H1 (cell line): ENCODE data around the gene LIFR. TPM values are rescaled to one million over a fixed set of nuclear protein-coding genes. Genes with fewer than 3 reads are reported as not detected.
A peak's percentile ranks its signal among the peaks of the same experiment; 100 is the strongest.

Source experiments
- CTCF ChIA-PET: fragments of 300-600 bp; sonication (Branson Sonifier 250); formaldehyde crosslinking; loops from one replicate; lab custom pipeline; 2021; ENCODE audit not compliant: partially characterized antibody; lab: Charles Lee
- POLR2A ChIA-PET: fragments of 300-600 bp; sonication (Branson Sonifier 250); formaldehyde crosslinking; loops from one replicate; lab custom pipeline; 2021; ENCODE audit warnings: inconsistent platforms; ENCODE audit not compliant: partially characterized antibody; lab: Charles Lee
- DNase-seq, 2 experiments: peaks; one replicate each; pipeline versions ENCODE4 v3.0.0 to v3.0.0-alpha.2; 2010 to 2022; ENCODE audit warnings: low spot score in 2 of 2, low read depth in 1 of 2, mixed read lengths in 1 of 2
- FAIRE-seq: peaks from 2 replicates; lab custom pipeline; 2011; peaks lifted over from hg19 to GRCh38; lab: Jason Lieb, UNC
- H2AFZ ChIP-seq: 2 replicates; pipeline ENCODE4 v1.8.1; 2012; ENCODE audit warnings: low read length, inconsistent platforms
- H2AK5ac ChIP-seq: 2 replicates; pipeline ENCODE4 v1.6.1; 2013; ENCODE audit warnings: low read depth, low read length
- H2BK120ac ChIP-seq: replicated peaks from 2 replicates; pipeline ENCODE3; 2013; ENCODE audit warnings: low read depth, low read length, inconsistent platforms
- H2BK12ac ChIP-seq: 2 replicates; pipeline ENCODE4 v1.6.1; 2013; ENCODE audit warnings: low read depth, low read length
- H2BK15ac ChIP-seq: 2 replicates; pipeline ENCODE4 v1.6.1; 2013; ENCODE audit warnings: low read length
- H2BK20ac ChIP-seq: 2 replicates; pipeline ENCODE4 v1.6.1; 2013; ENCODE audit warnings: low read length
- H2BK5ac ChIP-seq: 2 replicates; pipeline ENCODE4 v1.6.1; 2013; ENCODE audit warnings: low read depth, low read length
- H3K14ac ChIP-seq: 2 replicates; pipeline ENCODE4 v1.6.1; 2013; ENCODE audit warnings: inconsistent platforms; ENCODE audit not compliant: insufficient read length
- H3K18ac ChIP-seq: 2 replicates; pipeline ENCODE4 v1.6.1; 2013; ENCODE audit warnings: low read length; ENCODE audit errors: extremely low read depth
- H3K23ac ChIP-seq: 2 replicates; pipeline ENCODE4 v1.6.1; 2013; ENCODE audit warnings: inconsistent platforms; ENCODE audit not compliant: insufficient read length
- H3K23me2 ChIP-seq: 2 replicates; pipeline ENCODE4 v1.6.1; 2013; ENCODE audit warnings: low read depth, low read length
- H3K27ac ChIP-seq: 2 replicates; pipeline ENCODE4 v1.6.1; 2011; ENCODE audit warnings: low read depth, low read length, inconsistent platforms
- H3K27me3 ChIP-seq, 4 experiments: replicated peaks in 1 of 4; 1 replicate in 1 of 4; 2 replicates in 3 of 4; pipeline versions ENCODE4 v1.6.1 to v1.8.1; 2011 to 2013; ENCODE audit warnings: low read length in 3 of 4, mild to moderate bottlenecking in 3 of 4, inconsistent platforms in 2 of 4, mixed read lengths in 2 of 4, moderate library complexity in 1 of 4; ENCODE audit not compliant: control insufficient read depth in 3 of 4, insufficient read depth in 3 of 4; ENCODE audit errors: extremely low read depth in 1 of 4
- H3K36me3 ChIP-seq, 4 experiments: 2 replicates each; pipeline versions ENCODE4 v1.6.1 to v1.8.1; 2011 to 2013; ENCODE audit warnings: mild to moderate bottlenecking in 4 of 4, low read length in 3 of 4, moderate library complexity in 2 of 4, control low read depth in 1 of 4, inconsistent platforms in 1 of 4; ENCODE audit not compliant: insufficient read depth in 4 of 4, control insufficient read depth in 2 of 4
- H3K4ac ChIP-seq: replicated peaks from 2 replicates; pipeline ENCODE3; 2013; ENCODE audit warnings: low read length, low read depth, mixed read lengths, inconsistent platforms; ENCODE audit not compliant: insufficient read length
- H3K4me1 ChIP-seq, 4 experiments: replicated peaks in 1 of 4; 1 replicate in 1 of 4; 2 replicates in 3 of 4; pipeline versions ENCODE4 v1.6.1 to v1.8.1; 2011 to 2013; ENCODE audit warnings: low read length in 3 of 4, inconsistent platforms in 2 of 4, mixed read lengths in 1 of 4; ENCODE audit not compliant: insufficient read depth in 4 of 4, control insufficient read depth in 3 of 4
- H3K4me2 ChIP-seq, 2 experiments: 2 replicates each; pipeline versions ENCODE4 v1.6.1 to v1.8.1; 2011 to 2013; ENCODE audit warnings: low read depth in 2 of 2, low read length in 2 of 2, control low read depth in 1 of 2, inconsistent platforms in 1 of 2, mild to moderate bottlenecking in 1 of 2; ENCODE audit not compliant: insufficient read depth in 1 of 2
- H3K4me3 ChIP-seq, 4 experiments: fragments of 200-600, 300-600 bp in 1 of 4; sonication (generic), shearing (Covaris generic), sonication (Bioruptor Twin) in 1 of 4; 2 replicates each; pipeline versions ENCODE4 v1.5.1 to v1.8.1; 2011 to 2016; ENCODE audit warnings: low read length in 4 of 4, low read depth in 3 of 4, control low read depth in 2 of 4, inconsistent platforms in 2 of 4, mild to moderate bottlenecking in 2 of 4, mixed read lengths in 1 of 4, moderate library complexity in 1 of 4; ENCODE audit not compliant: insufficient read depth in 2 of 4; ENCODE audit errors: extremely low read depth in 1 of 4
- H3K56ac ChIP-seq: replicated peaks from 2 replicates; pipeline ENCODE3; 2013; ENCODE audit warnings: low read depth, mild to moderate bottlenecking, mixed read lengths, low read length, inconsistent platforms; ENCODE audit not compliant: insufficient read length
- H3K79me1 ChIP-seq: 2 replicates; pipeline ENCODE4 v1.6.1; 2013; ENCODE audit warnings: low read depth, low read length, control low read depth
- H3K79me2 ChIP-seq, 2 experiments: 2 replicates each; pipeline versions ENCODE4 v1.6.1 to v1.8.1; 2012 to 2013; ENCODE audit warnings: low read length in 2 of 2, mild to moderate bottlenecking in 2 of 2, inconsistent platforms in 1 of 2; ENCODE audit not compliant: insufficient read depth in 2 of 2, control insufficient read depth in 1 of 2
- H3K9ac ChIP-seq, 4 experiments: replicated peaks in 1 of 4; 1 replicate in 1 of 4; 2 replicates in 3 of 4; pipeline versions ENCODE4 v1.6.1 to v1.8.1; 2011 to 2013; ENCODE audit warnings: low read depth in 3 of 4, low read length in 3 of 4, control low read depth in 2 of 4, mild to moderate bottlenecking in 2 of 4, moderate library complexity in 2 of 4, inconsistent platforms in 1 of 4; ENCODE audit errors: extremely low read depth in 1 of 4
- H3K9me3 ChIP-seq, 2 experiments: 2 replicates each; pipeline versions ENCODE4 v1.6.1 to v1.8.1; 2012 to 2013; ENCODE audit warnings: mild to moderate bottlenecking in 2 of 2, moderate library complexity in 2 of 2, control low read depth in 1 of 2, inconsistent platforms in 1 of 2, low read depth in 1 of 2, low read length in 1 of 2, mixed read lengths in 1 of 2; ENCODE audit not compliant: insufficient read depth in 2 of 2
- H4K20me1 ChIP-seq, 2 experiments: replicated peaks in 1 of 2; 2 replicates each; pipeline versions ENCODE3 to v1.8.1; 2011 to 2013; ENCODE audit warnings: inconsistent platforms in 2 of 2, low read length in 2 of 2, mild to moderate bottlenecking in 1 of 2; ENCODE audit not compliant: insufficient read depth in 2 of 2, control insufficient read depth in 1 of 2
- H4K5ac ChIP-seq: 2 replicates; pipeline ENCODE4 v1.6.1; 2013; ENCODE audit warnings: low read length, low read depth, mixed read lengths, inconsistent platforms; ENCODE audit not compliant: insufficient read length
- H4K8ac ChIP-seq: 2 replicates; pipeline ENCODE4 v1.8.0; 2013; ENCODE audit warnings: mild to moderate bottlenecking, moderate library complexity, low read length, inconsistent platforms; ENCODE audit not compliant: insufficient read depth; ENCODE audit errors: extremely low read depth
- H4K91ac ChIP-seq: replicated peaks from 2 replicates; pipeline ENCODE3; 2013; ENCODE audit warnings: low read length, mixed read lengths, inconsistent platforms; ENCODE audit not compliant: insufficient read length
- BACH1 ChIP-seq: IDR thresholded peaks from 2 replicates; pipeline ENCODE4 v1.6.1; 2012; ENCODE audit warnings: low read length, improper control_type of control experiment
- BCL11A ChIP-seq, 2 experiments: IDR thresholded peaks; one replicate each; pipeline ENCODE4 v1.6.1; 2011; ENCODE audit warnings: low read depth in 2 of 2, low read length in 2 of 2, mild to moderate bottlenecking in 2 of 2
- BRCA1 ChIP-seq: IDR thresholded peaks from 2 replicates; pipeline ENCODE4 v1.6.1; 2012; ENCODE audit warnings: low read depth, low read length, improper control_type of control experiment
- CBX8 ChIP-seq: fragments of 300-800, 300-1000 bp; sonication (generic); IDR thresholded peaks from 2 replicates; pipeline ENCODE4 v1.7.1; 2016; ENCODE audit warnings: low read depth, low read length, borderline replicate concordance
- CHD1 ChIP-seq: IDR thresholded peaks from 2 replicates; pipeline ENCODE4 v1.6.1; 2012; ENCODE audit warnings: low read depth, low read length, improper control_type of control experiment
- SIN3A ChIP-seq, 2 experiments: IDR thresholded peaks in 1 of 2; conservative IDR thresholded peaks in 1 of 2; 2 replicates each; pipeline ENCODE4 v1.6.1; 2011 to 2012; ENCODE audit warnings: low read length in 2 of 2, improper control_type of control experiment in 1 of 2, low read depth in 1 of 2, mild to moderate bottlenecking in 1 of 2
- SRF ChIP-seq: IDR thresholded peaks from 2 replicates; pipeline ENCODE4 v1.6.1; 2011; ENCODE audit warnings: mild to moderate bottlenecking, low read depth, low read length, moderate library complexity
- TAF7 ChIP-seq: optimal IDR thresholded peaks from 2 replicates; pipeline ENCODE3; 2011; ENCODE audit warnings: low read depth, mild to moderate bottlenecking, inconsistent platforms, low read length, moderate library complexity, borderline replicate concordance
- WGBS, 2 experiments: shearing (Covaris generic) in 1 of 2; methylation state at CpG; one replicate each; pipeline versions ENCODE4 v1.1.6 to v1.1.7; 2013 to 2015; ENCODE audit warnings: low lambda C conversion rate in 2 of 2, mixed read lengths in 2 of 2, inconsistent platforms in 1 of 2, low coverage in 1 of 2, missing lambda C conversion rate in 1 of 2; ENCODE audit not compliant: insufficient replicate concordance in 2 of 2, insufficient coverage in 1 of 2, insufficient read length in 1 of 2; ENCODE audit errors: extremely low coverage in 1 of 2, missing lambda C conversion rate in 1 of 2; 5-methylcytosine and 5-hydroxymethylcytosine counted together
- polyA plus RNA-seq, 7 experiments: library from polyadenylated mRNA; depleted of rRNA in 3 of 7; stranded (reverse) in 5 of 7; unstranded in 2 of 7; fragments of >200 nt in 5 of 7; fragments of 200-250 nt in 2 of 7; gene quantifications; 1 replicate in 5 of 7; 2 replicates in 1 of 7; 4 replicates in 1 of 7; pipeline versions ENCODE4 v1.2.1 to v1.2.3, GENCODE V29; 2011 to 2013; ENCODE audit warnings: missing spikeins in 2 of 7, mixed read lengths in 2 of 7
- total RNA-seq: library from RNA; stranded (reverse); fragmentation: NEBNext Ultra II Directional; extraction: Animal tissue kit (Norgen Biotek cat#: 25700); gene quantifications from 2 replicates; pipeline ENCODE4 v1.2.1, GENCODE V29; 2021

LIFR gene
- total and polyA plus RNA-seq, 2 of the 8 experiments (the other 6 are each of a cell fraction or from before 2014, with no cell fraction given): 2.0 to 18.9 TPM

GRCh38 chr5:38426490-38426889 is 130.0 kb downstream of the LIFR start:
- no peaks in the 10 kb centered on the region for H4K20me1 ChIP-seq
- H3K18ac ChIP-seq: peak overlapping the region; percentile 72; the same call in 1 of the 2 replicates
- no peak overlapping the region for H3K4me2 ChIP-seq
- H3K27ac ChIP-seq: no peak overlapping the region
- no peaks in the 10 kb centered on the region for H3K27me3 ChIP-seq
- FAIRE-seq (no peak), DNase-seq (no peak)
- 90% methylated on average over 1 of the region's 1 CpG; no CpG with 5 or more reads in 1 of the 2 experiments for WGBS, 2 experiments
- H3K9ac ChIP-seq: no peak overlapping the region
- no peak overlapping the region for H4K91ac ChIP-seq
- peak overlapping the region; percentile 22; the same call in 1 of the 2 replicates for H2BK12ac ChIP-seq
- no peaks in the 10 kb centered on the region for H3K36me3 ChIP-seq
- no peak overlapping the region for H3K14ac ChIP-seq
- TF ChIP-seq TAF7 (no peak), BACH1 (no peak), CHD1 (no peak), SIN3A (conservative IDR thresholded peaks at IDR 0.05 in 1 of 2, IDR thresholded peaks at IDR 0.05 in 1 of 2; ENCODE audit: low read depth in 1 of 2, low read length in 2 of 2) (no peak), BCL11A (IDR thresholded peaks at IDR 0.05; ENCODE audit: low read depth in 2 of 2, low read length in 2 of 2) (no peak), BRCA1 (no peak), SRF (no peak), CBX8 (no peak)
- H4K8ac ChIP-seq: no peak overlapping the region
- no peak overlapping the region for H3K4ac ChIP-seq
- ChIA-PET CTCF (interaction anchor here (0.8 to 1.4 kb wide), 2 partner anchors 15 to 950 kb away, joined by 3 read pairs; no protein-coding TSS in a partner anchor), POLR2A (interaction anchor here (0.9 kb wide), 1 partner anchor 9 kb away, joined by 3 read pairs; no protein-coding TSS in a partner anchor)
- H2BK5ac ChIP-seq: no peak overlapping the region
- H3K79me2 ChIP-seq: no peaks in the 10 kb centered on the region
- H2AFZ ChIP-seq: peak overlapping the region; percentile 50; the same call in 1 of the 2 replicates
- H3K23me2 ChIP-seq: no peaks in the 10 kb centered on the region; the same call in 1 of the 2 replicates
- no peak overlapping the region for H3K4me3 ChIP-seq
- no peak overlapping the region for H2BK15ac ChIP-seq
- 0 out of 7 replicates have a peak, but pooled peaks cover 0 to 2% (median 0%) of the 10 kb centered on the region in 4 experiments for H3K4me1 ChIP-seq
- no peak overlapping the region for H2AK5ac ChIP-seq
- H4K5ac ChIP-seq: no peak overlapping the region
- H2BK120ac ChIP-seq: no peak overlapping the region
- H3K23ac ChIP-seq: no peak overlapping the region
- H3K56ac ChIP-seq: no peak overlapping the region
- H3K79me1 ChIP-seq: no peaks in the 10 kb centered on the region
- no peaks in the 10 kb centered on the region for H3K9me3 ChIP-seq
- peak overlapping the region; percentile 9; the same call in 1 of the 2 replicates for H2BK20ac ChIP-seq
